Measurements from ENCODE around the gene THTPA. TPM values are rescaled to one million over a fixed set of nuclear protein-coding genes. Genes with fewer than 3 reads are reported as not detected.

THTPA gene
- total and polyA plus RNA-seq, 2 of the 13 experiments (the other 11 are each of a cell fraction or from before 2014, with no cell fraction given): 7.4 to 8.7 TPM

DNA sequence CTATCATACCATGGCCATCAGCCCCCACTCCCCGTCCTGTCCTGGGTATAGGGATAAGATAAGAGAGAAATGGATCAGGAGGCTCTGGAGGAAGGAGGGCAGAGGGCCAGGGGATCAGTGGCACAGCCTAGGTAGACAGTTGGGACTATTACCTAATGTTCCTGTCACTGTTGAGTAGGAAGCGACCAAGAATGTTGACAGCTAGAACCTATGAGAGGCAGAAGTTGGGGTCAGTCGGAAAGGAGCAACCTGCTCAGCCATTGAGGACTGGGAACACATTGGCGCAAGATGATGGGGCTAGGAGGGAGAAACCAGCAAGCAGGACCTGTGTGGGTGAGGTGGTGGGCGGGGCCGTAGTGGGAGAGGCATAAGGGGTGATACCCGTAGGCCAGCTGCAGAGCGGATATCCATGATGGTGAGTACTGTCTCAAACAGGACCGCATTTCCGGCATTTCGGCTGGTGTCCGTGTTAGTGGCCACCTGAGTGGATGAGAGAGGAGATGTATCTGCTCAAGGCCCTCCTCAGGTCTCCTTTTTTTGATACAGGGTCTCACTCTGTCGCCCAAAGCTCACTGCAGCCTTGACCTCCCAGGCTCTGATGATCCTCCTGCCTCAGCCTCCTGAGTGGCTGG, 8.2 kb downstream of the THTPA start (continued):
- TF ChIP-seq, protein P1, sequence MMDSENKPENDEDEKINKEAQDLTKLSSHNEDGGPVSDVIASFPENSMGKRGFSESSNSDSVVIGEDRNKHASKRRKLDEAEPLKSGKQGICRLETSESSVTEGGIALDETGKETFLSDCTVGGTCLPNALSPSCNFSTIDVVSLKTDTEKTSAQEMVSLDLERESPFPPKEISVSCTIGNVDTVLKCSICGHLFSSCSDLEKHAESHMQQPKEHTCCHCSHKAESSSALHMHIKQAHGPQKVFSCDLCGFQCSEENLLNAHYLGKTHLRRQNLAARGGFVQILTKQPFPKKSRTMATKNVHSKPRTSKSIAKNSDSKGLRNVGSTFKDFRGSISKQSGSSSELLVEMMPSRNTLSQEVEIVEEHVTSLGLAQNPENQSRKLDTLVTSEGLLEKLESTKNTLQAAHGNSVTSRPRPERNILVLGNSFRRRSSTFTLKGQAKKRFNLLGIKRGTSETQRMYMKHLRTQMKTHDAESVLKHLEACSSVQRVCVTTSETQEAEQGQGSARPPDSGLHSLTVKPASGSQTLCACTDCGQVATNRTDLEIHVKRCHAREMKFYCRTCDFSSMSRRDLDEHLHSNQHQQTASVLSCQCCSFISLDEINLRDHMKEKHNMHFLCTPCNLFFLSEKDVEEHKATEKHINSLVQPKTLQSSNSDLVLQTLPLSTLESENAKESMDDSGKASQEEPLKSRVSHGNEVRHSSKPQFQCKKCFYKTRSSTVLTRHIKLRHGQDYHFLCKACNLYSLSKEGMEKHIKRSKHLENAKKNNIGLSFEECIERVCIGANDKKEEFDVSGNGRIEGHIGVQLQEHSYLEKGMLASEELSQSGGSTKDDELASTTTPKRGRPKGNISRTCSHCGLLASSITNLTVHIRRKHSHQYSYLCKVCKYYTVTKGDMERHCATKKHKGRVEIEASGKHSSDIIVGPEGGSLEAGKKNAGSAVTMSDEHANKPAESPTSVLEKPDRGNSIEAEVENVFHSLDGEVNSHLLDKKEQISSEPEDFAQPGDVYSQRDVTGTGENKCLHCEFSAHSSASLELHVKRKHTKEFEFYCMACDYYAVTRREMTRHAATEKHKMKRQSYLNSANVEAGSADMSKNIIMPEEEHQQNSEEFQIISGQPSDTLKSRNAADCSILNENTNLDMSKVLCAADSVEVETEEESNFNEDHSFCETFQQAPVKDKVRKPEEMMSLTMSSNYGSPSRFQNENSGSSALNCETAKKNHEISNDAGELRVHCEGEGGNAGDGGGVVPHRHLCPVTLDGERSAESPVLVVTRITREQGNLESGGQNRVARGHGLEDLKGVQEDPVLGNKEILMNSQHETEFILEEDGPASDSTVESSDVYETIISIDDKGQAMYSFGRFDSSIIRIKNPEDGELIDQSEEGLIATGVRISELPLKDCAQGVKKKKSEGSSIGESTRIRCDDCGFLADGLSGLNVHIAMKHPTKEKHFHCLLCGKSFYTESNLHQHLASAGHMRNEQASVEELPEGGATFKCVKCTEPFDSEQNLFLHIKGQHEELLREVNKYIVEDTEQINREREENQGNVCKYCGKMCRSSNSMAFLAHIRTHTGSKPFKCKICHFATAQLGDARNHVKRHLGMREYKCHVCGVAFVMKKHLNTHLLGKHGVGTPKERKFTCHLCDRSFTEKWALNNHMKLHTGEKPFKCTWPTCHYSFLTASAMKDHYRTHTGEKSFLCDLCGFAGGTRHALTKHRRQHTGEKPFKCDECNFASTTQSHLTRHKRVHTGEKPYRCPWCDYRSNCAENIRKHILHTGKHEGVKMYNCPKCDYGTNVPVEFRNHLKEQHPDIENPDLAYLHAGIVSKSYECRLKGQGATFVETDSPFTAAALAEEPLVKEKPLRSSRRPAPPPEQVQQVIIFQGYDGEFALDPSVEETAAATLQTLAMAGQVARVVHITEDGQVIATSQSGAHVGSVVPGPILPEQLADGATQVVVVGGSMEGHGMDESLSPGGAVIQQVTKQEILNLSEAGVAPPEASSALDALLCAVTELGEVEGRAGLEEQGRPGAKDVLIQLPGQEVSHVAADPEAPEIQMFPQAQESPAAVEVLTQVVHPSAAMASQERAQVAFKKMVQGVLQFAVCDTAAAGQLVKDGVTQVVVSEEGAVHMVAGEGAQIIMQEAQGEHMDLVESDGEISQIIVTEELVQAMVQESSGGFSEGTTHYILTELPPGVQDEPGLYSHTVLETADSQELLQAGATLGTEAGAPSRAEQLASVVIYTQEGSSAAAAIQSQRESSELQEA (CRISPR knock-in tag; IDR thresholded peaks at IDR 0.05; ENCODE audit: not compliant biosample characterization): peak; percentile 39
- TF ChIP-seq ZNF143 (CRISPR knock-in tag; IDR thresholded peaks at IDR 0.05): peak; percentile 39; the same call in 1 of the 2 replicates
- TF ChIP-seq ZNF274 (CRISPR knock-in tag; IDR thresholded peaks at IDR 0.05): 0 out of 2 replicates have a peak, but pooled peaks have one; percentile 22
- TF ChIP-seq POLR2G (IDR thresholded peaks at IDR 0.05; ENCODE audit: low read depth, low read length): peak; percentile 1; the same call in 1 of the 2 replicates
- TF ChIP-seq, protein P2, sequence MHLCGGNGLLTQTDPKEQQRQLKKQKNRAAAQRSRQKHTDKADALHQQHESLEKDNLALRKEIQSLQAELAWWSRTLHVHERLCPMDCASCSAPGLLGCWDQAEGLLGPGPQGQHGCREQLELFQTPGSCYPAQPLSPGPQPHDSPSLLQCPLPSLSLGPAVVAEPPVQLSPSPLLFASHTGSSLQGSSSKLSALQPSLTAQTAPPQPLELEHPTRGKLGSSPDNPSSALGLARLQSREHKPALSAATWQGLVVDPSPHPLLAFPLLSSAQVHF (CRISPR knock-in tag; IDR thresholded peaks at IDR 0.05): 0 out of 2 replicates have a peak, but pooled peaks have one; percentile 60
- TF ChIP-seq ZNF329 (CRISPR knock-in tag; IDR thresholded peaks at IDR 0.05; ENCODE audit: low read depth): 0 out of 2 replicates have a peak, but pooled peaks have one; percentile 52
- TF ChIP-seq, protein P3, sequence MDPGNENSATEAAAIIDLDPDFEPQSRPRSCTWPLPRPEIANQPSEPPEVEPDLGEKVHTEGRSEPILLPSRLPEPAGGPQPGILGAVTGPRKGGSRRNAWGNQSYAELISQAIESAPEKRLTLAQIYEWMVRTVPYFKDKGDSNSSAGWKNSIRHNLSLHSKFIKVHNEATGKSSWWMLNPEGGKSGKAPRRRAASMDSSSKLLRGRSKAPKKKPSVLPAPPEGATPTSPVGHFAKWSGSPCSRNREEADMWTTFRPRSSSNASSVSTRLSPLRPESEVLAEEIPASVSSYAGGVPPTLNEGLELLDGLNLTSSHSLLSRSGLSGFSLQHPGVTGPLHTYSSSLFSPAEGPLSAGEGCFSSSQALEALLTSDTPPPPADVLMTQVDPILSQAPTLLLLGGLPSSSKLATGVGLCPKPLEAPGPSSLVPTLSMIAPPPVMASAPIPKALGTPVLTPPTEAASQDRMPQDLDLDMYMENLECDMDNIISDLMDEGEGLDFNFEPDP (CRISPR knock-in tag; conservative IDR thresholded peaks at IDR 0.05): 0 out of 2 replicates have a peak, but pooled peaks have one; percentile 78
- TF ChIP-seq ZNF563 (CRISPR knock-in tag; IDR thresholded peaks at IDR 0.05): 0 out of 2 replicates have a peak, but pooled peaks have one; percentile 27
- peak; percentile 20; the same call in 1 of the 2 replicates for TF ChIP-seq DNMT1 (CRISPR knock-in tag; IDR thresholded peaks at IDR 0.05)
- TF ChIP-seq, protein P4, sequence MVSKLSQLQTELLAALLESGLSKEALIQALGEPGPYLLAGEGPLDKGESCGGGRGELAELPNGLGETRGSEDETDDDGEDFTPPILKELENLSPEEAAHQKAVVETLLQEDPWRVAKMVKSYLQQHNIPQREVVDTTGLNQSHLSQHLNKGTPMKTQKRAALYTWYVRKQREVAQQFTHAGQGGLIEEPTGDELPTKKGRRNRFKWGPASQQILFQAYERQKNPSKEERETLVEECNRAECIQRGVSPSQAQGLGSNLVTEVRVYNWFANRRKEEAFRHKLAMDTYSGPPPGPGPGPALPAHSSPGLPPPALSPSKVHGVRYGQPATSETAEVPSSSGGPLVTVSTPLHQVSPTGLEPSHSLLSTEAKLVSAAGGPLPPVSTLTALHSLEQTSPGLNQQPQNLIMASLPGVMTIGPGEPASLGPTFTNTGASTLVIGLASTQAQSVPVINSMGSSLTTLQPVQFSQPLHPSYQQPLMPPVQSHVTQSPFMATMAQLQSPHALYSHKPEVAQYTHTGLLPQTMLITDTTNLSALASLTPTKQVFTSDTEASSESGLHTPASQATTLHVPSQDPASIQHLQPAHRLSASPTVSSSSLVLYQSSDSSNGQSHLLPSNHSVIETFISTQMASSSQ (IDR thresholded peaks at IDR 0.05; ENCODE audit: low read depth): no peak
- TF ChIP-seq, protein P4 (CRISPR knock-in tag; IDR thresholded peaks at IDR 0.05; ENCODE audit: borderline replicate concordance): no peak

Measured in HepG2 (cell line).